SK-N-SH (cell line): ENCODE results near the gene SPRY2. TPM values are rescaled to one million over a fixed set of nuclear protein-coding genes. Genes with fewer than 3 reads are reported as not detected.

Experiments
- CTCF ChIA-PET: fragments of 300-600, 350-600 bp; formaldehyde crosslinking; extraction: SDS; loops from one replicate; lab custom pipeline; 2021; lab: Yijun Ruan, JAX
- POLR2A ChIA-PET: fragments of 350-600 bp; sonication (Branson Sonifier 250); formaldehyde crosslinking; extraction: SDS; loops from one replicate; lab custom pipeline; 2020; ENCODE audit warnings: antibody characterized with exemption, inconsistent platforms; lab: Yijun Ruan, JAX
- DNase-seq: peaks from one replicate; pipeline ENCODE4 v3.0.0; 2012
- H2AFZ ChIP-seq: fragments of 200-600 bp; sonication (generic); 2 replicates; pipeline ENCODE4 v1.8.1; 2016; ENCODE audit warnings: antibody characterized with exemption, mild to moderate bottlenecking, low read depth
- H3F3A ChIP-seq: fragments of 200-600 bp; sonication (generic); replicated peaks from 2 replicates; pipeline ENCODE3; 2016; ENCODE audit warnings: antibody characterized with exemption, mild to moderate bottlenecking; ENCODE audit not compliant: insufficient read depth
- H3K27ac ChIP-seq, 2 experiments: fragments of 200-500 bp in 1 of 2; fragments of 200-600 bp in 1 of 2; sonication (Bioruptor generic) in 1 of 2; sonication (generic), shearing (Covaris generic) in 1 of 2; 2 replicates each; pipeline versions ENCODE4 v1.5.1 to v1.6.1; 2014 to 2016; ENCODE audit warnings: low read depth in 2 of 2, inconsistent platforms in 1 of 2, low read length in 1 of 2, mild to moderate bottlenecking in 1 of 2, mixed read lengths in 1 of 2
- H3K27me3 ChIP-seq: fragments of 200-600 bp; sonication (generic), shearing (Covaris generic); 2 replicates; pipeline ENCODE4 v1.6.1; 2016; ENCODE audit warnings: mixed run types; ENCODE audit not compliant: insufficient read depth
- H3K36me3 ChIP-seq, 2 experiments: fragments of 200-500 bp in 1 of 2; fragments of 200-600 bp in 1 of 2; sonication (Bioruptor generic) in 1 of 2; sonication (generic) in 1 of 2; replicated peaks in 1 of 2; 2 replicates each; pipeline versions ENCODE3 to v1.5.1; 2014 to 2016; ENCODE audit warnings: low read length in 1 of 2, mild to moderate bottlenecking in 1 of 2; ENCODE audit not compliant: insufficient read depth in 2 of 2, control insufficient read depth in 1 of 2
- H3K4me1 ChIP-seq, 2 experiments: fragments of 200-500 bp in 1 of 2; fragments of 200-600 bp in 1 of 2; sonication (Bioruptor generic) in 1 of 2; sonication (generic), shearing (Covaris generic) in 1 of 2; 2 replicates each; pipeline versions ENCODE4 v1.5.1 to v1.6.1; 2014 to 2016; ENCODE audit warnings: low read depth in 1 of 2, low read length in 1 of 2, mixed run types in 1 of 2; ENCODE audit not compliant: insufficient read depth in 2 of 2, control insufficient read depth in 1 of 2
- H3K4me2 ChIP-seq: fragments of 200-600 bp; sonication (generic), shearing (Covaris generic); 2 replicates; pipeline ENCODE4 v1.6.1; 2017; ENCODE audit warnings: mixed run types
- H3K4me3 ChIP-seq, 2 experiments: fragments of 200-500 bp in 1 of 2; fragments of 200-600 bp in 1 of 2; sonication (Bioruptor generic) in 1 of 2; sonication (generic), shearing (Covaris generic) in 1 of 2; 2 replicates each; pipeline versions ENCODE4 v1.5.1 to v1.8.1; 2014 to 2016; ENCODE audit warnings: low read depth in 2 of 2, inconsistent platforms in 1 of 2, low read length in 1 of 2, mild to moderate bottlenecking in 1 of 2, mixed read lengths in 1 of 2, moderate library complexity in 1 of 2
- H3K79me2 ChIP-seq: fragments of 200-600 bp; sonication (generic); 2 replicates; pipeline ENCODE4 v1.8.1; 2017; ENCODE audit warnings: mild to moderate bottlenecking; ENCODE audit not compliant: insufficient read depth
- H3K9ac ChIP-seq: fragments of 200-600 bp; sonication (generic); 2 replicates; pipeline ENCODE4 v1.6.1; 2017; ENCODE audit warnings: mixed run types
- H3K9me2 ChIP-seq: fragments of 200-600 bp; sonication (generic); 2 replicates; pipeline ENCODE4 v1.6.1; 2017; ENCODE audit warnings: mixed run types
- H3K9me3 ChIP-seq: fragments of 200-600 bp; sonication (generic); 2 replicates; pipeline ENCODE4 v1.6.1; 2017; ENCODE audit warnings: mixed run types, mild to moderate bottlenecking, moderate library complexity
- H4K20me1 ChIP-seq: fragments of 200-600 bp; sonication (generic); 2 replicates; pipeline ENCODE4 v1.6.1; 2017; ENCODE audit warnings: mild to moderate bottlenecking, mixed run types; ENCODE audit not compliant: insufficient read depth
- ELF1 ChIP-seq: IDR thresholded peaks from 2 replicates; pipeline ENCODE4 v1.4.0; 2012
- EZH2phosphoT487 ChIP-seq: fragments of 200-600 bp; sonication (generic); IDR thresholded peaks from 2 replicates; pipeline ENCODE4 v1.6.1; 2017; ENCODE audit warnings: low read depth, mixed run types, mild to moderate bottlenecking, antibody characterized with exemption, moderate library complexity, borderline replicate concordance
- FOSL2 ChIP-seq: IDR thresholded peaks from 2 replicates; pipeline ENCODE4 v1.4.0; 2012; ENCODE audit warnings: low read depth, mild to moderate bottlenecking, moderate library complexity, borderline replicate concordance
- FOXJ3 ChIP-seq: sonication (generic); formaldehyde crosslinking; IDR thresholded peaks from 2 replicates; pipeline ENCODE4 v1.5.1; 2020; ENCODE audit warnings: mild to moderate bottlenecking, missing genetic modification reagents
- IRF3 ChIP-seq: fragments of 150-350 bp; IDR thresholded peaks from 2 replicates; pipeline ENCODE4 v1.6.1; 2016; ENCODE audit warnings: mild to moderate bottlenecking, low read depth, low read length
- MXI1 ChIP-seq: IDR thresholded peaks from 2 replicates; pipeline ENCODE4 v1.6.1; 2012; ENCODE audit warnings: mild to moderate bottlenecking, low read depth, low read length, improper control_type of control experiment
- NRF1 ChIP-seq: IDR thresholded peaks from 2 replicates; pipeline ENCODE4 v1.6.1; 2012; ENCODE audit warnings: low read depth, mild to moderate bottlenecking, low read length
- RAD21 ChIP-seq: IDR thresholded peaks from 2 replicates; pipeline ENCODE4 v1.6.1; 2012; ENCODE audit warnings: mild to moderate bottlenecking, low read length
- RCOR1 ChIP-seq: fragments of 150-350 bp; IDR thresholded peaks from 2 replicates; pipeline ENCODE4 v1.6.1; 2017; ENCODE audit warnings: antibody characterized with exemption, low read length
- SIN3A ChIP-seq: IDR thresholded peaks from 2 replicates; pipeline ENCODE4 v1.6.1; 2012; ENCODE audit warnings: low read depth, mild to moderate bottlenecking, low read length, moderate library complexity, borderline replicate concordance
- TAF1 ChIP-seq: IDR thresholded peaks from 2 replicates; pipeline ENCODE4 v1.6.1; 2012; ENCODE audit warnings: low read depth, mild to moderate bottlenecking, low read length, moderate library complexity, borderline replicate concordance
- TCF12 ChIP-seq: IDR thresholded peaks from 2 replicates; pipeline ENCODE4 v1.4.0; 2012
- TEAD4 ChIP-seq: IDR thresholded peaks from 2 replicates; pipeline ENCODE4 v1.4.0; 2012; ENCODE audit warnings: mild to moderate bottlenecking, borderline replicate concordance; ENCODE audit not compliant: insufficient read depth
- USF2 ChIP-seq: fragments of 150-350 bp; IDR thresholded peaks from 2 replicates; pipeline ENCODE4 v1.6.1; 2017; ENCODE audit warnings: antibody characterized with exemption, low read length, low read depth, borderline replicate concordance
- YY1 ChIP-seq: IDR thresholded peaks from 2 replicates; pipeline ENCODE4 v1.4.0; 2012; ENCODE audit warnings: low read depth, mild to moderate bottlenecking
- WGBS: methylation state at CpG from one replicate; pipeline ENCODE4 v1.1.6; 2017; ENCODE audit warnings: low lambda C conversion rate; 5-methylcytosine and 5-hydroxymethylcytosine counted together
- polyA plus RNA-seq, 3 experiments: library from polyadenylated mRNA; depleted of rRNA; stranded (reverse); fragments of >200 nt; gene quantifications; 2 replicates each; pipeline ENCODE4 v1.2.3, GENCODE V29; 2012
- TF ChIP-seq, protein P1 (sequence below): IDR thresholded peaks from 2 replicates; pipeline ENCODE4 v1.4.0; 2012; ENCODE audit warnings: low read depth, borderline replicate concordance
- TF ChIP-seq, protein P2 (sequence below): IDR thresholded peaks from 2 replicates; pipeline ENCODE4; 2012
- TF ChIP-seq, protein P3 (sequence below): IDR thresholded peaks from 2 replicates; pipeline ENCODE4 v1.4.0; 2012; ENCODE audit warnings: low read depth

SPRY2 gene
- polyA plus RNA-seq, 1 of the 3 experiments (the other 2 are of a cell fraction) = 122 TPM

- H2AFZ ChIP-seq = no peak overlapping the region
- H3K9me3 ChIP-seq = no peaks in the 10 kb centered on the region
- no peak overlapping the region for H3K27ac ChIP-seq
- DNase-seq = no peak
- CTCF ChIA-PET = interaction anchor here (1.5 kb wide), 1 partner anchor 793 kb away, joined by 3 read pairs; no protein-coding TSS in a partner anchor
- H3K27me3 ChIP-seq = no peaks in the 10 kb centered on the region
- H4K20me1 ChIP-seq = no peaks in the 10 kb centered on the region
- POLR2A ChIA-PET = no interaction called here
- no peak overlapping the region for H3K4me3 ChIP-seq
- no peaks in the 10 kb centered on the region for H3K79me2 ChIP-seq
- H3K9ac ChIP-seq = no peak overlapping the region
- no peaks in the 10 kb centered on the region for H3K36me3 ChIP-seq
- no peak overlapping the region for H3K4me2 ChIP-seq
- H3K4me1 ChIP-seq = no peaks in the 10 kb centered on the region; a peak in 1 of 4 replicates
- TF ChIP-seq SIN3A (no peak), RCOR1 (no peak), RAD21 (no peak), USF2 (no peak), TAF1 (no peak), NRF1 (no peak), FOSL2 (no peak), FOXJ3 (CRISPR knock-in tag) (no peak), ELF1 (no peak), TEAD4 (no peak), TCF12 (no peak)
- TF ChIP-seq, protein P1, sequence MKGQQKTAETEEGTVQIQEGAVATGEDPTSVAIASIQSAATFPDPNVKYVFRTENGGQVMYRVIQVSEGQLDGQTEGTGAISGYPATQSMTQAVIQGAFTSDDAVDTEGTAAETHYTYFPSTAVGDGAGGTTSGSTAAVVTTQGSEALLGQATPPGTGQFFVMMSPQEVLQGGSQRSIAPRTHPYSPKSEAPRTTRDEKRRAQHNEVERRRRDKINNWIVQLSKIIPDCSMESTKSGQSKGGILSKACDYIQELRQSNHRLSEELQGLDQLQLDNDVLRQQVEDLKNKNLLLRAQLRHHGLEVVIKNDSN = no peak
- TF ChIP-seq, protein P2, sequence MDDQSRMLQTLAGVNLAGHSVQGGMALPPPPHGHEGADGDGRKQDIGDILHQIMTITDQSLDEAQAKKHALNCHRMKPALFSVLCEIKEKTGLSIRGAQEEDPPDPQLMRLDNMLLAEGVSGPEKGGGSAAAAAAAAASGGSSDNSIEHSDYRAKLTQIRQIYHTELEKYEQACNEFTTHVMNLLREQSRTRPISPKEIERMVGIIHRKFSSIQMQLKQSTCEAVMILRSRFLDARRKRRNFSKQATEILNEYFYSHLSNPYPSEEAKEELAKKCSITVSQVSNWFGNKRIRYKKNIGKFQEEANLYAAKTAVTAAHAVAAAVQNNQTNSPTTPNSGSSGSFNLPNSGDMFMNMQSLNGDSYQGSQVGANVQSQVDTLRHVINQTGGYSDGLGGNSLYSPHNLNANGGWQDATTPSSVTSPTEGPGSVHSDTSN = no peak
- TF ChIP-seq, protein P3, sequence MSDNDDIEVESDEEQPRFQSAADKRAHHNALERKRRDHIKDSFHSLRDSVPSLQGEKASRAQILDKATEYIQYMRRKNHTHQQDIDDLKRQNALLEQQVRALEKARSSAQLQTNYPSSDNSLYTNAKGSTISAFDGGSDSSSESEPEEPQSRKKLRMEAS = no peak
- TF ChIP-seq, all 33 proteins: peak for 0
- Histone ChIP-seq H3K9me2 (no peaks in the 10 kb centered on the region), H3F3A (no peaks in the 10 kb centered on the region)
Measured at GRCh38 chr13:80348314-80348713, 7.4 kb upstream of the SPRY2 start.

GRCh38 chr13:80345771-80346510 lies 5.0 kb upstream of the SPRY2 start:
- CTCF ChIA-PET = interaction anchor here (1.2 to 4.3 kb wide), 2 partner anchors 10 to 17 kb away, joined by 3 to 35 read pairs; no protein-coding TSS in a partner anchor
- H3K9me3 ChIP-seq = no peaks in the 10 kb centered on the region
- TF ChIP-seq, protein P1 = no peak
- TF ChIP-seq YY1 = no peak
- TF ChIP-seq USF2 = no peak
- TF ChIP-seq RCOR1 = no peak
- TF ChIP-seq, protein P2 = no peak
- no peak for TF ChIP-seq EZH2phosphoT487
- no peak for TF ChIP-seq TEAD4
- no peak for TF ChIP-seq NRF1
- no peak for TF ChIP-seq MXI1
- TF ChIP-seq FOXJ3 (CRISPR knock-in tag) = no peak
- no peak for TF ChIP-seq IRF3

More at GRCh38 chr13:80345771-80346510, 5.0 kb upstream of the SPRY2 start:
- H4K20me1 ChIP-seq = no peaks in the 10 kb centered on the region
- WGBS = 85% methylated on average over 8 of the region's 8 CpGs
- H2AFZ ChIP-seq = no peak overlapping the region
- H3K9me2 ChIP-seq = no peaks in the 10 kb centered on the region
- no peak overlapping the region for H3K4me2 ChIP-seq
- no peak overlapping the region for H3K4me3 ChIP-seq
- H3K27ac ChIP-seq = peak overlapping the region in 1 of 2 experiments; percentile 5; a peak in 1 of 4 replicates
- peaks cover 7% of the 10 kb centered on the region for H3F3A ChIP-seq
- peaks cover 5 to 8% of the 10 kb centered on the region in 2 experiments; a peak in 3 of 4 replicates for H3K4me1 ChIP-seq
- H3K9ac ChIP-seq = no peak overlapping the region
- H3K79me2 ChIP-seq = 0 out of 2 replicates have a peak, but pooled peaks cover 2% of the 10 kb centered on the region
- no peaks in the 10 kb centered on the region for H3K36me3 ChIP-seq
- no peak for DNase-seq
- POLR2A ChIA-PET = no interaction called here
- no peaks in the 10 kb centered on the region for H3K27me3 ChIP-seq
